KMS-11 (cell line): ENCODE measurements around the gene ATP8A2.

Experiments
- H2AFZ ChIP-seq: fragments of 200-600 bp; sonication (generic); 2 replicates; pipeline ENCODE4 v1.6.1; 2016; ENCODE audit warnings: antibody characterized with exemption, mixed run types, low read depth
- H3K27ac ChIP-seq: fragments of 200-600 bp; sonication (generic); 2 replicates; pipeline ENCODE4 v1.6.1; 2016; ENCODE audit warnings: mild to moderate bottlenecking, mixed run types
- H3K27me3 ChIP-seq: fragments of 200-600 bp; sonication (generic); 2 replicates; pipeline ENCODE4 v1.6.1; 2017; ENCODE audit warnings: mild to moderate bottlenecking, low read depth, mixed run types, moderate library complexity; ENCODE audit not compliant: insufficient read depth
- H3K36me3 ChIP-seq: fragments of 200-600 bp; sonication (generic); 2 replicates; pipeline ENCODE4 v1.6.1; 2017; ENCODE audit warnings: mild to moderate bottlenecking, mixed run types; ENCODE audit not compliant: insufficient read depth
- H3K4me1 ChIP-seq: fragments of 200-600 bp; sonication (generic); 2 replicates; pipeline ENCODE4 v1.6.1; 2016; ENCODE audit warnings: mild to moderate bottlenecking, low read depth, mixed run types; ENCODE audit not compliant: poor library complexity, severe bottlenecking
- H3K4me2 ChIP-seq: fragments of 200-600 bp; sonication (generic); 2 replicates; pipeline ENCODE4 v1.7.0; 2016; ENCODE audit warnings: mild to moderate bottlenecking, mixed run types
- H3K4me3 ChIP-seq: fragments of 200-600 bp; sonication (generic); IDR thresholded peaks from 2 replicates; pipeline ENCODE4 v1.6.1; 2017; ENCODE audit warnings: low read depth, low read length, mixed read lengths; ENCODE audit not compliant: insufficient read depth
- H3K79me2 ChIP-seq: fragments of 200-600 bp; sonication (generic); 2 replicates; pipeline ENCODE4 v1.6.1; 2016; ENCODE audit warnings: low read depth, mixed run types; ENCODE audit not compliant: insufficient read depth
- H3K9ac ChIP-seq: fragments of 200-600 bp; sonication (generic); 2 replicates; pipeline ENCODE4 v1.6.1; 2016; ENCODE audit warnings: mild to moderate bottlenecking, mixed run types
- H4K20me1 ChIP-seq: fragments of 200-600 bp; sonication (generic); 2 replicates; pipeline ENCODE4 v1.6.1; 2016; ENCODE audit warnings: mild to moderate bottlenecking, mixed run types; ENCODE audit not compliant: insufficient read depth
- TF ChIP-seq, protein P1 (sequence below): fragments of 200-600 bp; sonication (generic); conservative IDR thresholded peaks from 2 replicates; pipeline ENCODE4 v1.6.1; 2017; ENCODE audit warnings: low read depth, mild to moderate bottlenecking, antibody characterized with exemption, low read length, moderate library complexity, mixed read lengths

ATP8A2 gene

GRCh38 chr13:26016189-26016588 is 644.4 kb downstream of the ATP8A2 start:
- H3K4me2 ChIP-seq = no peak overlapping the region
- H3K27me3 ChIP-seq = no peaks in the 10 kb centered on the region
- H3K27ac ChIP-seq = no peak overlapping the region
- no peaks in the 10 kb centered on the region for H3K4me1 ChIP-seq
- H3K4me3 ChIP-seq = no peak overlapping the region
- no peaks in the 10 kb centered on the region for H3K79me2 ChIP-seq
- H3K36me3 ChIP-seq = no peaks in the 10 kb centered on the region
- no peak overlapping the region for H2AFZ ChIP-seq
- TF ChIP-seq, protein P1, sequence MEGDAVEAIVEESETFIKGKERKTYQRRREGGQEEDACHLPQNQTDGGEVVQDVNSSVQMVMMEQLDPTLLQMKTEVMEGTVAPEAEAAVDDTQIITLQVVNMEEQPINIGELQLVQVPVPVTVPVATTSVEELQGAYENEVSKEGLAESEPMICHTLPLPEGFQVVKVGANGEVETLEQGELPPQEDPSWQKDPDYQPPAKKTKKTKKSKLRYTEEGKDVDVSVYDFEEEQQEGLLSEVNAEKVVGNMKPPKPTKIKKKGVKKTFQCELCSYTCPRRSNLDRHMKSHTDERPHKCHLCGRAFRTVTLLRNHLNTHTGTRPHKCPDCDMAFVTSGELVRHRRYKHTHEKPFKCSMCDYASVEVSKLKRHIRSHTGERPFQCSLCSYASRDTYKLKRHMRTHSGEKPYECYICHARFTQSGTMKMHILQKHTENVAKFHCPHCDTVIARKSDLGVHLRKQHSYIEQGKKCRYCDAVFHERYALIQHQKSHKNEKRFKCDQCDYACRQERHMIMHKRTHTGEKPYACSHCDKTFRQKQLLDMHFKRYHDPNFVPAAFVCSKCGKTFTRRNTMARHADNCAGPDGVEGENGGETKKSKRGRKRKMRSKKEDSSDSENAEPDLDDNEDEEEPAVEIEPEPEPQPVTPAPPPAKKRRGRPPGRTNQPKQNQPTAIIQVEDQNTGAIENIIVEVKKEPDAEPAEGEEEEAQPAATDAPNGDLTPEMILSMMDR = no peak
- H3K9ac ChIP-seq = no peak overlapping the region
- H4K20me1 ChIP-seq = no peaks in the 10 kb centered on the region

DNA sequence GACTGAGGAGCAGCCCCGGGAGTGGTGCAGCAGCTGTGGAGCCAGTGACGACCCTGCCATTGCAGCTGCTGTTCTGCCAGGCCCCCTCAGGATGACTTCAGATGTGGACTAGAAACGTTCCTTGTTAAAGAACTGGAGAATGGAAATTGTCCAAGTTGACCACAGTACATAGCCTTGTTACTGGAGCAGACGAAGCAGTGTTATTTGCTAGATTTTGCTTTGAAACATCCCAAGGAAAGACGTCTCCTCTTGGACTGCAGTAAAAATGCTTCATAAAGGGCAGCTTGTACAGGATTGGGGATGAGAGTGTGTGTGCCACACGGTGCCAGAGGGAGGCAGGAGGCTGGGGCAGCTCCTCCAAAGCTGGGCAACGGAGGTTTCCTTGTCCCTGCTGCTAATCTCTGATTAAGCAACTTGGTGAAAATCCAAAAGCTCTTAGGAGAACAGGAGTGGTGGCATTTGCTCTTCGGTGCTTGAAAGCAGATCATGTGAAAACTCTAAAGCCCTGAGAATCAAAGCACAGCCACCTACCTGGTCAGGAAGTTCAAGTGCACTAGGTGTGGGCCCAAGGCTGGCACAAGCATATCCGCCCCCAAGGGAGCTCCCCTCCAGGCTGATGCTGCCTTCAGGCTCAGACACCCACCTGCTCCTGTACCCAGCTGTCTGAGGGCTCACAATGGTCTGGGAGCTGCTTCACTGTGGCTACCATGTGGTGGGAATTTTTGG is 645.6 kb downstream of the ATP8A2 start:
- Histone ChIP-seq H3K4me1 (no peaks in the 10 kb centered on the region), H3K4me2 (no peak overlapping the region), H3K4me3 (no peak overlapping the region), H3K27me3 (no peaks in the 10 kb centered on the region), H2AFZ (no peak overlapping the region), H3K27ac (no peak overlapping the region), H4K20me1 (no peaks in the 10 kb centered on the region), H3K36me3 (no peaks in the 10 kb centered on the region), H3K79me2 (no peaks in the 10 kb centered on the region), H3K9ac (no peak overlapping the region)
- TF ChIP-seq, protein P1 = no peak

- H3K36me3 ChIP-seq = no peaks in the 10 kb centered on the region
- H3K27me3 ChIP-seq = no peaks in the 10 kb centered on the region
- no peak overlapping the region for H2AFZ ChIP-seq
- H3K4me3 ChIP-seq = no peak overlapping the region
- H3K4me2 ChIP-seq = no peak overlapping the region
- H3K27ac ChIP-seq = no peak overlapping the region
- no peak overlapping the region for H3K9ac ChIP-seq
- TF ChIP-seq, protein P1 = no peak
- H3K4me1 ChIP-seq = no peaks in the 10 kb centered on the region
- H3K79me2 ChIP-seq = no peaks in the 10 kb centered on the region
- no peaks in the 10 kb centered on the region for H4K20me1 ChIP-seq
These were observed 646.3 kb downstream of the ATP8A2 start for GRCh38 chr13:26017932-26018665.

GRCh38 chr13:26019251-26019650 is 647.5 kb downstream of the ATP8A2 start:
- Histone ChIP-seq H3K4me2 (no peak overlapping the region), H4K20me1 (no peaks in the 10 kb centered on the region), H3K36me3 (no peaks in the 10 kb centered on the region), H3K79me2 (no peaks in the 10 kb centered on the region), H3K27ac (no peak overlapping the region), H2AFZ (no peak overlapping the region), H3K4me3 (no peak overlapping the region), H3K27me3 (no peaks in the 10 kb centered on the region), H3K9ac (no peak overlapping the region), H3K4me1 (no peaks in the 10 kb centered on the region)
- TF ChIP-seq, protein P1 = no peak
